ENCODE measurements around the gene DENND2A.

Gene DENND2A

GRCh38 chr7:140640727-140641523, at the start of gene DENND2A:
Gene DENND2A, minus strand, starts transcription at chr7:140640813. Its CDS starts 38,416 bp downstream, at chr7:140602397.
- Histone ChIP-seq H3K4me3 (ENCODE audit: low read depth, low read length, poor library complexity, severe bottlenecking) (peak within 1 kb of the TSS; percentile 13), H3K9me3 (ENCODE audit: low read length) (no peaks in the 10 kb centered on the region), H3K4me2 (ENCODE audit: low read length) (peak within 1 kb of the TSS; percentile 22; the same call in 1 of the 2 replicates), H3K9me2 (ENCODE audit: low read depth, low read length) (no peaks in the 10 kb centered on the region), H4K20me1 (ENCODE audit: insufficient read depth, low read length) (no peaks in the 10 kb centered on the region), H3K27me3 (ENCODE audit: insufficient read depth, low read length) (peaks cover 16% of the 10 kb centered on the region; the same call in 1 of the 2 replicates), H3K9ac (ENCODE audit: low read length) (no peak within 1 kb of the TSS), H3K4me1 (ENCODE audit: insufficient read depth, low read length, severe bottlenecking) (peaks cover 4% of the 10 kb centered on the region), H2AFZ (ENCODE audit: low read length) (no peak within 1 kb of the TSS), H3K36me3 (ENCODE audit: insufficient read depth, low read length) (no peaks in the 10 kb centered on the region), H3F3A (ENCODE audit: insufficient read depth, low read length) (no peaks in the 10 kb centered on the region), H3K27ac (ENCODE audit: low read depth, low read length, poor library complexity, severe bottlenecking) (no peak within 1 kb of the TSS), H3K79me2 (ENCODE audit: insufficient read depth, low read length) (no peaks in the 10 kb centered on the region)
- no peak for TF ChIP-seq EZH2 (IDR thresholded peaks at IDR 0.05; ENCODE audit: borderline replicate concordance, low read length)
- TF ChIP-seq CTCF (IDR thresholded peaks at IDR 0.05; ENCODE audit: low read length): no peak

- Histone ChIP-seq H3K9ac (ENCODE audit: low read length) (no peak overlapping the region), H3F3A (ENCODE audit: insufficient read depth, low read length) (no peaks in the 10 kb centered on the region), H3K27me3 (ENCODE audit: insufficient read depth, low read length) (no peaks in the 10 kb centered on the region), H3K9me2 (ENCODE audit: low read depth, low read length) (no peaks in the 10 kb centered on the region), H3K9me3 (ENCODE audit: low read length) (no peaks in the 10 kb centered on the region), H3K4me3 (ENCODE audit: low read depth, low read length, poor library complexity, severe bottlenecking) (no peak overlapping the region), H3K4me1 (ENCODE audit: insufficient read depth, low read length, severe bottlenecking) (no peaks in the 10 kb centered on the region), H2AFZ (ENCODE audit: low read length) (no peak overlapping the region), H4K20me1 (ENCODE audit: insufficient read depth, low read length) (no peaks in the 10 kb centered on the region), H3K79me2 (ENCODE audit: insufficient read depth, low read length) (no peaks in the 10 kb centered on the region), H3K4me2 (ENCODE audit: low read length) (no peak overlapping the region), H3K36me3 (ENCODE audit: insufficient read depth, low read length) (peaks cover 61% of the 10 kb centered on the region), H3K27ac (ENCODE audit: low read depth, low read length, poor library complexity, severe bottlenecking) (no peak overlapping the region)
- TF ChIP-seq EZH2 (IDR thresholded peaks at IDR 0.05; ENCODE audit: borderline replicate concordance, low read length) (no peak), CTCF (IDR thresholded peaks at IDR 0.05; ENCODE audit: low read length) (peak; percentile 38; the same call in 1 of the 2 replicates)
These were observed 48.9 kb upstream of the DENND2A start for GRCh38 chr7:140689199-140690152.

GRCh38 chr7:140688341-140688740, 47.7 kb upstream of the DENND2A start:
- Histone ChIP-seq H3K4me1 (ENCODE audit: insufficient read depth, low read length, severe bottlenecking) (no peaks in the 10 kb centered on the region), H2AFZ (ENCODE audit: low read length) (no peak overlapping the region), H3K27ac (ENCODE audit: low read depth, low read length, poor library complexity, severe bottlenecking) (no peak overlapping the region), H3K9ac (ENCODE audit: low read length) (no peak overlapping the region), H3K9me2 (ENCODE audit: low read depth, low read length) (no peaks in the 10 kb centered on the region), H3K4me3 (ENCODE audit: low read depth, low read length, poor library complexity, severe bottlenecking) (no peak overlapping the region), H4K20me1 (ENCODE audit: insufficient read depth, low read length) (no peaks in the 10 kb centered on the region), H3K36me3 (ENCODE audit: insufficient read depth, low read length) (peaks cover 68% of the 10 kb centered on the region), H3F3A (ENCODE audit: insufficient read depth, low read length) (no peaks in the 10 kb centered on the region), H3K27me3 (ENCODE audit: insufficient read depth, low read length) (no peaks in the 10 kb centered on the region), H3K9me3 (ENCODE audit: low read length) (no peaks in the 10 kb centered on the region), H3K79me2 (ENCODE audit: insufficient read depth, low read length) (no peaks in the 10 kb centered on the region), H3K4me2 (ENCODE audit: low read length) (no peak overlapping the region)
- TF ChIP-seq CTCF (IDR thresholded peaks at IDR 0.05; ENCODE audit: low read length) (no peak), EZH2 (IDR thresholded peaks at IDR 0.05; ENCODE audit: borderline replicate concordance, low read length) (no peak)

All from OCI-LY1 (cell line).